Transverse colon (tissue), 3 donors: ENCODE measurements around the gene SP6.

Experiments
- EP300 ChIP-seq: sonication (generic); formaldehyde crosslinking; IDR thresholded peaks from one replicate; pipeline ENCODE4 v1.6.1; 2017; ENCODE audit warnings: antibody characterized with exemption, low read depth
- POLR2A ChIP-seq: fragments of 450-650 bp; IDR thresholded peaks from one replicate; pipeline ENCODE4 v1.6.1; 2016; ENCODE audit warnings: antibody characterized with exemption, mild to moderate bottlenecking, moderate library complexity
- TF ChIP-seq, protein P1 (sequence below), 5 experiments: fragments of 200-600 bp in 3 of 5; fragments of 450-650 bp in 2 of 5; sonication (generic) in 3 of 5; IDR thresholded peaks; 1 replicate in 2 of 5; 2 replicates in 3 of 5; pipeline ENCODE4 v1.5.1; 2016 to 2017; ENCODE audit warnings: antibody characterized with exemption in 5 of 5, inconsistent platforms in 3 of 5, mild to moderate bottlenecking in 2 of 5, moderate library complexity in 1 of 5

DNA sequence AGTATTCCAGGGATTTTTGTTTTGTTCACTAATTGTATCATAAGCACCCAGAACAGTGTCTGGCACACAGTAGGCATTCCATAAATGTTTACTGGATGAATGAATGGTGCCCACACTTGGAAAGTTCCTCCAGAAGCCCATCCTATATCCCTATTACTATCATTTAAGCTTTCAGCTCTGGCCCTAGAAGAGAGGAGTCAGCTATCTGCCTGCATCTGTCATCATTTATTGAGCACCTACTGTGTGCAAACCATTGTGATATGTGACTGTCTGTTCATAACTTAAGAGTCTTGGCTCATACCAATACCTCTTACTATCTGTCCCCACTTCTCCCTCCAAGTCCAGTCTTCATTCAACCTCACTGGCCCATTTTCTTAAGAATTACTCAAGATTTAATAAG, 20.1 kb upstream of the SP6 start:
- TF ChIP-seq EP300 (no peak), POLR2A (no peak)
- TF ChIP-seq, protein P1, sequence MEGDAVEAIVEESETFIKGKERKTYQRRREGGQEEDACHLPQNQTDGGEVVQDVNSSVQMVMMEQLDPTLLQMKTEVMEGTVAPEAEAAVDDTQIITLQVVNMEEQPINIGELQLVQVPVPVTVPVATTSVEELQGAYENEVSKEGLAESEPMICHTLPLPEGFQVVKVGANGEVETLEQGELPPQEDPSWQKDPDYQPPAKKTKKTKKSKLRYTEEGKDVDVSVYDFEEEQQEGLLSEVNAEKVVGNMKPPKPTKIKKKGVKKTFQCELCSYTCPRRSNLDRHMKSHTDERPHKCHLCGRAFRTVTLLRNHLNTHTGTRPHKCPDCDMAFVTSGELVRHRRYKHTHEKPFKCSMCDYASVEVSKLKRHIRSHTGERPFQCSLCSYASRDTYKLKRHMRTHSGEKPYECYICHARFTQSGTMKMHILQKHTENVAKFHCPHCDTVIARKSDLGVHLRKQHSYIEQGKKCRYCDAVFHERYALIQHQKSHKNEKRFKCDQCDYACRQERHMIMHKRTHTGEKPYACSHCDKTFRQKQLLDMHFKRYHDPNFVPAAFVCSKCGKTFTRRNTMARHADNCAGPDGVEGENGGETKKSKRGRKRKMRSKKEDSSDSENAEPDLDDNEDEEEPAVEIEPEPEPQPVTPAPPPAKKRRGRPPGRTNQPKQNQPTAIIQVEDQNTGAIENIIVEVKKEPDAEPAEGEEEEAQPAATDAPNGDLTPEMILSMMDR (IDR thresholded peaks at IDR 0.05) = no peak
